ENCODE data around the gene PPFIBP1.
"Not testable (repeated sequence)": the region's sequence is repeated elsewhere in the genome, so short reads cannot be mapped to it uniquely, and the experiment has no call there.

- not testable (repeated sequence) for TF ChIP-seq EP300, POLR2A (IDR thresholded peaks at IDR 0.05)
Measured at GRCh38 chr12:27630219-27630618, 106.2 kb downstream of the PPFIBP1 start.

Measured in stomach (tissue), 4 donors.